Activated T-cell treated with anti-CD3 and anti-CD28 coated beads, Interleukin-2, amount 50 U/mL, for 24 hours (primary cell): ENCODE measurements around the gene RBM47.
A peak's percentile ranks its signal among the peaks of the same experiment; 100 is the strongest.
"Not testable (repeated sequence)": the region's sequence is repeated elsewhere in the genome, so short reads cannot be mapped to it uniquely, and the experiment has no call there.

Experiments used
- DNase-seq: peaks from one replicate; pipeline ENCODE4 v3.0.0-alpha.2; 2020
- H3K27ac Mint-ChIP-seq: 2 replicates; pipeline ENCODE4 v1.8.0; 2020; ENCODE audit warnings: mild to moderate bottlenecking, mixed read lengths
- H3K27me3 Mint-ChIP-seq: 2 replicates; pipeline ENCODE4 v1.8.0; 2020; ENCODE audit warnings: mixed read lengths
- H3K36me3 Mint-ChIP-seq: 2 replicates; pipeline ENCODE4 v1.8.0; 2020; ENCODE audit warnings: low read depth, mixed read lengths
- H3K4me1 Mint-ChIP-seq: 2 replicates; pipeline ENCODE4 v1.8.0; 2020; ENCODE audit warnings: low read depth, mixed read lengths
- H3K4me3 Mint-ChIP-seq: 2 replicates; pipeline ENCODE4 v1.8.0; 2020; ENCODE audit warnings: mild to moderate bottlenecking, moderate library complexity, mixed read lengths
- H3K9me3 Mint-ChIP-seq: 2 replicates; pipeline ENCODE4 v1.8.0; 2020; ENCODE audit warnings: mixed read lengths

The RBM47 gene

DNA sequence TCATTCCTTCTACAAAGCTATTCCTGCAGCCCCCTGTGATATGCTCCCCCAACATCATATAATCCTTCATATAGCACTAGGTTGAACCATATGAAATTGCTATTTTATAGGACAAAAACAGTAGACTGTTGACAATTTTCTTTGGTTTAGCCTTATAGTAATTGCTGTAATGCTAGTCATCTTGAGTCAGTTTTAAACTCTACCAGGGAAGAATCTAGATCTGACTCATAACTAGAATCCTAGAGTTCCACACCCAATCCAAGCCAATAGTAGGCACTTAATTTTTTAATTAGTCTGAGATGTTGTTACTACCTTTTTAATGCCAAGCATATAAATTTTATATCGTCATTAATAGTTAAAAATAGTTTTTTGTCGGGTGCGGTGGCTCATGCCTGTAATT, 157.7 kb downstream of the RBM47 start:
- DNase-seq: no peak
- H3K9me3 Mint-ChIP-seq: no peaks in the 10 kb centered on the region
- H3K4me1 Mint-ChIP-seq: peaks cover 17% of the 10 kb centered on the region
- no peak overlapping the region for H3K4me3 Mint-ChIP-seq
- no peaks in the 10 kb centered on the region for H3K36me3 Mint-ChIP-seq
- H3K27ac Mint-ChIP-seq: no peak overlapping the region
- no peaks in the 10 kb centered on the region for H3K27me3 Mint-ChIP-seq

- H3K27me3 Mint-ChIP-seq: no peaks in the 10 kb centered on the region
- no peaks in the 10 kb centered on the region for H3K36me3 Mint-ChIP-seq
- peaks cover 16% of the 10 kb centered on the region for H3K4me1 Mint-ChIP-seq
- no peak for DNase-seq
- H3K4me3 Mint-ChIP-seq: no peak overlapping the region
- no peaks in the 10 kb centered on the region for H3K9me3 Mint-ChIP-seq
- peak overlapping the region; percentile 59 for H3K27ac Mint-ChIP-seq
Measured at GRCh38 chr4:40466789-40467188, 162.9 kb downstream of the RBM47 start.

GRCh38 chr4:40462326-40462725, 167.3 kb downstream of the RBM47 start:
- Mint-ChIP-seq H3K27me3 (no peaks in the 10 kb centered on the region), H3K27ac (no peak overlapping the region), H3K4me3 (no peak overlapping the region), H3K4me1 (peaks cover 14% of the 10 kb centered on the region), H3K36me3 (no peaks in the 10 kb centered on the region), H3K9me3 (no peaks in the 10 kb centered on the region)
- no peak for DNase-seq

- Mint-ChIP-seq H3K27me3 (no peaks in the 10 kb centered on the region), H3K36me3 (no peaks in the 10 kb centered on the region), H3K27ac (no peak overlapping the region), H3K9me3 (no peaks in the 10 kb centered on the region), H3K4me3 (no peak overlapping the region), H3K4me1 (peaks cover 11% of the 10 kb centered on the region)
- DNase-seq: no peak
Measured at GRCh38 chr4:40461879-40462278, 167.8 kb downstream of the RBM47 start.

GRCh38 chr4:40461062-40461461, 168.6 kb downstream of the RBM47 start:
- no peak for DNase-seq
- no peak overlapping the region for H3K4me3 Mint-ChIP-seq
- H3K4me1 Mint-ChIP-seq: peaks cover 4% of the 10 kb centered on the region
- H3K27me3 Mint-ChIP-seq: no peaks in the 10 kb centered on the region
- no peaks in the 10 kb centered on the region for H3K36me3 Mint-ChIP-seq
- H3K9me3 Mint-ChIP-seq: no peaks in the 10 kb centered on the region
- H3K27ac Mint-ChIP-seq: no peak overlapping the region

GRCh38 chr4:40458683-40459082, 171.0 kb downstream of the RBM47 start:
- no peak overlapping the region for H3K27ac Mint-ChIP-seq
- H3K4me3 Mint-ChIP-seq: no peak overlapping the region
- H3K27me3 Mint-ChIP-seq: no peaks in the 10 kb centered on the region
- no peak for DNase-seq
- no peaks in the 10 kb centered on the region for H3K36me3 Mint-ChIP-seq
- H3K4me1 Mint-ChIP-seq: peaks cover 3% of the 10 kb centered on the region
- H3K9me3 Mint-ChIP-seq: no peaks in the 10 kb centered on the region

- no peak overlapping the region for H3K4me3 Mint-ChIP-seq
- H3K4me1 Mint-ChIP-seq: peaks cover 3% of the 10 kb centered on the region
- H3K27ac Mint-ChIP-seq: no peak overlapping the region
- H3K36me3 Mint-ChIP-seq: no peaks in the 10 kb centered on the region
- no peaks in the 10 kb centered on the region for H3K27me3 Mint-ChIP-seq
- no peaks in the 10 kb centered on the region for H3K9me3 Mint-ChIP-seq
- no peak for DNase-seq
Measured at GRCh38 chr4:40458109-40458508, 171.6 kb downstream of the RBM47 start.

DNA sequence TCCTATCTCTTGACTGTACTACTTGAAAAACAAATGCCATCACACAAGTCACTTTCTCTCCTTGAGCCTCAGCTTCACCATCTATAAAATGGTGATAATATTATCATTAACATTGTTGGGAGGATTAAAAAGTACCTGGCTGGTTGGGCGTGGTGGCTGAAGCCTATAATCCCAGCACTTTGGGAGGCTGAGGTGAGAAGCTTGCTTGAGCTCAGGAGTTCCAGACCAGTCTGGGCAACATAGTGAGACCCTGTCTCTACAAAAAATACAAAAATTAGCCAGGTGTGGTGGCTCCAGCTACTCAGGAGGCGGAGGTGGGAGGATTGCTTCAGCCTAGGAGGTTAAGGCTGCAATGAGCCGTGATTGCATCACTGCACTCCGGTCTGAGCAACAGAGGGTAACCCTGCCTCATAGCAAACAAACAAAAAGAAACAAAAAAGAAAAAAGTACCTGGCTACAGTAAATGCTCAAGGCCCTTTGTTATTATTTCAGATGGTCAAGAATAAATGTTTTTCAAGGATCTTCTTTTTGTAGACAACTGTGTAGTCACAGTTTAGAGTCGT, 174.2 kb downstream of the RBM47 start:
- Mint-ChIP-seq H3K4me1 (peaks cover 12% of the 10 kb centered on the region), H3K27ac (no peak overlapping the region), H3K4me3 (no peak overlapping the region), H3K36me3 (no peaks in the 10 kb centered on the region), H3K9me3 (no peaks in the 10 kb centered on the region), H3K27me3 (no peaks in the 10 kb centered on the region)
- DNase-seq: no peak

DNA sequence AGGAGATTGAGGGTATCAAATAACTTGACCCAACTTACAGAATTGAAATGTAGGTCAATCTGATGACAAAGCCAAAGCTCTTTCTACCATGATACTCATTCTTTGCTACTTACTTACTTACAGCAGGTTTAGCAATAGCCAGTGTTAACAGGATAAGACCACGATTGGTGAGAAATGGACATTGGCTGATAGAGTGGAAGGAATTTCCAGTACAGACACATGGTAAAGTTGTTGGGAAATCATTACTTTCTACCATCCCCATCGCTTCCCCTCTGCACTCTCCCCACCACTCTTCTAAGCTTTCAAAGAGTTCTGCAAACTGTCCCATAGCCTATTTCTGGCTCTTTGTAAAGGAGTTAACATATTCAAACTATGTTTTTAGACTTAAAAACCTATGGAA, 174.8 kb downstream of the RBM47 start:
- Mint-ChIP-seq H3K4me3 (no peak overlapping the region), H3K4me1 (peaks cover 12% of the 10 kb centered on the region), H3K27ac (no peak overlapping the region), H3K36me3 (no peaks in the 10 kb centered on the region), H3K27me3 (no peaks in the 10 kb centered on the region), H3K9me3 (no peaks in the 10 kb centered on the region)
- DNase-seq: no peak

DNA sequence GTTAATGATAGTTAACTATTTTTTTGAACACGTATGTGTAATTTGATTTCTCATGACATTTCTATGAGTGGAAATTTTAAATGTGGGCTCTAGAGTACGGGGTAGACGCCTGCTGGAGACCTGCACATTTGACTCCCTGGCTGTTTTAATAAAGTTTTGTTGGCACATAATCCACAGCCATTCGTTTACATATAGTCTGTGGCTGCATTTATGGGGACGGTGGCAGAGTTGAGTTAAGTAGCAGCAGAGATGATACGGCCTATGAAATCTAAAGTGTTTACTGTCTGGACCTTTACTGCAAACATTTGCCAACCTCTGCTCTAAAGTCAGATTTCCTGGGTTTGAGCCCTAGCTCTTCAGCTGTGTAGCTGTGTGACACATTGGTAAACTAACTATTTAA, 175.8 kb downstream of the RBM47 start:
- no peak for DNase-seq
- Mint-ChIP-seq H3K4me1 (peaks cover 12% of the 10 kb centered on the region), H3K27me3 (no peaks in the 10 kb centered on the region), H3K4me3 (no peak overlapping the region), H3K9me3 (no peaks in the 10 kb centered on the region), H3K27ac (no peak overlapping the region), H3K36me3 (no peaks in the 10 kb centered on the region)

DNA sequence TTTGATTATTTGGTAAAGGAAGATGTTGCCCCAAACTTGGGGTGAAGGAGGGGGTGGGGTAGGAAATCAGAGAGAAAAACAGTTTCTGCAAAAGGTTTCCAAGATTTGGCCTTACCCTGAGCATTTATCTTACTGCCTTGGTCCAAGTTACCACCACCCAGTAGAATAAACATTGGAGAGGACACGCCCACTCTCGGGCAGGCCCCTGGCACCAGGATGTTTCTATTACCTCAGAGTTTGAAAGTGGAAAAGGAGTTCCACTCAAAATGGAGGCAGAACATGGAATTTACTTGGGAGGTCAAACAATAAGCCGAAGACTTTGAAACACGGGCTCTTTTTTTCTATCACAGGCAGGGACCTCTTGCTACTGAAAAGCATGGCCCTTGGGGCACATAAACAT, 180.8 kb downstream of the RBM47 start:
- no peak for DNase-seq
- H3K36me3 Mint-ChIP-seq: no peaks in the 10 kb centered on the region
- H3K4me3 Mint-ChIP-seq: no peak overlapping the region
- H3K9me3 Mint-ChIP-seq: no peaks in the 10 kb centered on the region
- H3K27me3 Mint-ChIP-seq: no peaks in the 10 kb centered on the region
- H3K27ac Mint-ChIP-seq: no peak overlapping the region
- H3K4me1 Mint-ChIP-seq: peaks cover 12% of the 10 kb centered on the region

- no peak for DNase-seq
- no peaks in the 10 kb centered on the region for H3K27me3 Mint-ChIP-seq
- no peak overlapping the region for H3K27ac Mint-ChIP-seq
- no peak overlapping the region for H3K4me3 Mint-ChIP-seq
- H3K4me1 Mint-ChIP-seq: peaks cover 5% of the 10 kb centered on the region
- no peaks in the 10 kb centered on the region for H3K9me3 Mint-ChIP-seq
- no peaks in the 10 kb centered on the region for H3K36me3 Mint-ChIP-seq
Measured at GRCh38 chr4:40446839-40447238, 182.8 kb downstream of the RBM47 start.

DNA sequence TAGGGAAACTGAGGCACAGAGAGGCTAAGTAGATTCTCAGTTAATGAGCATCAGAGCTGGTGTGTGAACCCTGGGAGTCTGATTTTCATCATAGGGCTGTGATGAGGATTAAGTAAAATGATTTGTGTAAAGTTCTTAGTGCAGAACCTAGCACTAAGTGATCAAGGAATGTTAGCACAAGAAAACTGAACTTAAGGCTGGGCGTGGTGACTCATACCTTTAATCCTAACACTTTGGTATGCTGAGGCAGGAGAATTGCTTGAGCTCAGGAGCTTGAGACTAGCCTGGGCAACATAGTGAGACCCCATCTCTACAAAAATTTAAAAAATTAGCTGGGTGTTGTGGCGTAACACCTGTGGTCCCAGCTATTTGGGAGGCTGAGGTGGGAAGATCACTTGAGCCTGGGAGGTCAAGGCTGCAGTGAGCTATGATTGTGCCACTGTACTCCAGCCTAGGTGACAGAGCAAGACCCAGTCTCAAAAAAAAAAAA, 183.4 kb downstream of the RBM47 start:
- not testable (repeated sequence) for H3K27ac Mint-ChIP-seq, DNase-seq, H3K36me3 Mint-ChIP-seq, H3K4me1 Mint-ChIP-seq, H3K27me3 Mint-ChIP-seq, H3K4me3 Mint-ChIP-seq, H3K9me3 Mint-ChIP-seq

GRCh38 chr4:40445671-40446070, 184.0 kb downstream of the RBM47 start:
- peaks cover 2% of the 10 kb centered on the region for H3K4me1 Mint-ChIP-seq
- no peaks in the 10 kb centered on the region for H3K9me3 Mint-ChIP-seq
- H3K27ac Mint-ChIP-seq: no peak overlapping the region
- DNase-seq: no peak
- H3K36me3 Mint-ChIP-seq: no peaks in the 10 kb centered on the region
- H3K27me3 Mint-ChIP-seq: no peaks in the 10 kb centered on the region
- H3K4me3 Mint-ChIP-seq: no peak overlapping the region

DNA sequence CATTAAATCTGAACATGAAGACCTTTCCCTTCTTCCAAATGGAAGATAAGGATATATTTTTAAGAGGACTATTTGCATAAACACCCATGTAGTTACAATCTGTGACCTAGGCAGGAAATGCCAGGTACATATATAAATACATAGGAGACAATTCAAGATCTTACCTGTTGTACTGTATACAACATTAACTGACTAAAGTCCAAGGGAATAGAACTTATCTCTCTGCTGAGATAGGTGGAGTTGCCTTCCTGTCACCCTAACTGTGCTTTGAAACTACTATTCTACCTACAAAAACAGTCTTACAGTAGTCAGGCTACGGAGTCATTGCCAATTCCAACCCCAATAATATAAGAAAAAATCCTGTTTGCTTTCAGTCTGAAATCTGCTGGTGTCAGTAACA, 188.2 kb downstream of the RBM47 start:
- Mint-ChIP-seq H3K9me3 (no peaks in the 10 kb centered on the region), H3K36me3 (no peaks in the 10 kb centered on the region), H3K27ac (no peak overlapping the region), H3K27me3 (no peaks in the 10 kb centered on the region), H3K4me1 (peaks cover 14% of the 10 kb centered on the region), H3K4me3 (no peak overlapping the region)
- DNase-seq: no peak

DNA sequence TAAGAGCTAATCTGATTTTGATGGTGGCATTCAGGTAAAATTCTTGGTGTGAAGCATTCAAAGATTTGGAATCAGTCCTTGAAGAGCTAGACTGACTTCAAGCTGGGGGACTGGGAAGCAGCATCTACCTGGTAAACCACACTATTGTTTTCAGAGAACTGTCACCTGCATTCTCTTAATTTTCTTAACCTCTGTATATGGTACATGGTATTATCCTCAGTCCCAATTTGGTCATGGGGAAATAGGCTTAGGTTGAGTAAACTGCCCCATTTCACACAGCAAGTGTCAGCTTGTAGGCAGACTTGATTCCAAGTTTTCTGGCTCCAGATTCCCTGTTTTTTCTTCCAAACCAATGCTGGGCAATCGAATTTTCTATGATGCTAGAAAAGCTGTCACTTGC, 190.1 kb downstream of the RBM47 start:
- Mint-ChIP-seq H3K4me3 (no peak overlapping the region), H3K4me1 (peaks cover 14% of the 10 kb centered on the region), H3K36me3 (no peaks in the 10 kb centered on the region), H3K27me3 (no peaks in the 10 kb centered on the region), H3K27ac (no peak overlapping the region), H3K9me3 (no peaks in the 10 kb centered on the region)
- no peak for DNase-seq
